ENCODE results near the gene CCDC86. TPM values are rescaled to one million over a fixed set of nuclear protein-coding genes. Genes with fewer than 3 reads are reported as not detected.

Gene CCDC86
- total and polyA plus RNA-seq, 9 of the 15 experiments (the other 6 are each of a cell fraction or from before 2014, with no cell fraction given): 4.6 to 102 (median 25.2) TPM

DNA sequence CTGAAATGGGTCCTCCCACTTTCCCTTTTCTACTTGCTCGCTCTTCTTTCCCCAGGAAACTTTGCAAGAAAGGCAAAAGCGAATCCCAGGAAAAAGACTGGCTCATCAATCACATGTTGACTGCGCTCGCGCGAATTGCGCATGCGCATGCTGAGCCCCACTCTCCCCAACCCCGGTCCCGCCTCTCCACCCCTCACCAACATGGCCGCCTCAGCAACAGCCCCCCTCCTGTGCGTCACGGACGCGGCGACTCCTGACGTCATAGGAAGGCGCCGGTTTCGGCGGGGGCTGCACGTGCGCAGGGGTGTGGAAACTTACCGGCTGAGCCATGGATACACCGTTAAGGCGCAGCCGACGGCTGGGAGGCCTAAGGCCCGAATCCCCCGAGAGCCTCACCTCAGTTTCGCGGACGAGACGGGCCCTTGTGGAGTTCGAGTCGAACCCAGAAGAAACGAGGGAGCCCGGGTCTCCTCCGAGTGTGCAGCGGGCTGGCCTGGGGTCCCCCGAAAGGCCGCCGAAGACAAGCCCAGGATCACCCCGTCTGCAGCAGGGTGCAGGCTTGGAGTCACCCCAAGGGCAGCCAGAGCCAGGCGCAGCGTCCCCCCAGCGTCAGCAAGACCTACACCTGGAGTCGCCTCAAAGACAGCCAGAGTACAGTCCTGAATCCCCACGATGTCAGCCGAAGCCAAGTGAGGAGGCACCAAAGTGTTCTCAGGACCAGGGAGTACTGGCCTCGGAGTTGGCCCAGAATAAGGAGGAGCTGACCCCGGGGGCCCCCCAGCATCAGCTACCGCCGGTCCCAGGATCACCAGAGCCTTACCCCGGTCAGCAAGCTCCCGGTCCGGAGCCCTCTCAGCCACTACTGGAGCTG is at the start of gene CCDC86 (continued):
- TF ChIP-seq, protein P1, sequence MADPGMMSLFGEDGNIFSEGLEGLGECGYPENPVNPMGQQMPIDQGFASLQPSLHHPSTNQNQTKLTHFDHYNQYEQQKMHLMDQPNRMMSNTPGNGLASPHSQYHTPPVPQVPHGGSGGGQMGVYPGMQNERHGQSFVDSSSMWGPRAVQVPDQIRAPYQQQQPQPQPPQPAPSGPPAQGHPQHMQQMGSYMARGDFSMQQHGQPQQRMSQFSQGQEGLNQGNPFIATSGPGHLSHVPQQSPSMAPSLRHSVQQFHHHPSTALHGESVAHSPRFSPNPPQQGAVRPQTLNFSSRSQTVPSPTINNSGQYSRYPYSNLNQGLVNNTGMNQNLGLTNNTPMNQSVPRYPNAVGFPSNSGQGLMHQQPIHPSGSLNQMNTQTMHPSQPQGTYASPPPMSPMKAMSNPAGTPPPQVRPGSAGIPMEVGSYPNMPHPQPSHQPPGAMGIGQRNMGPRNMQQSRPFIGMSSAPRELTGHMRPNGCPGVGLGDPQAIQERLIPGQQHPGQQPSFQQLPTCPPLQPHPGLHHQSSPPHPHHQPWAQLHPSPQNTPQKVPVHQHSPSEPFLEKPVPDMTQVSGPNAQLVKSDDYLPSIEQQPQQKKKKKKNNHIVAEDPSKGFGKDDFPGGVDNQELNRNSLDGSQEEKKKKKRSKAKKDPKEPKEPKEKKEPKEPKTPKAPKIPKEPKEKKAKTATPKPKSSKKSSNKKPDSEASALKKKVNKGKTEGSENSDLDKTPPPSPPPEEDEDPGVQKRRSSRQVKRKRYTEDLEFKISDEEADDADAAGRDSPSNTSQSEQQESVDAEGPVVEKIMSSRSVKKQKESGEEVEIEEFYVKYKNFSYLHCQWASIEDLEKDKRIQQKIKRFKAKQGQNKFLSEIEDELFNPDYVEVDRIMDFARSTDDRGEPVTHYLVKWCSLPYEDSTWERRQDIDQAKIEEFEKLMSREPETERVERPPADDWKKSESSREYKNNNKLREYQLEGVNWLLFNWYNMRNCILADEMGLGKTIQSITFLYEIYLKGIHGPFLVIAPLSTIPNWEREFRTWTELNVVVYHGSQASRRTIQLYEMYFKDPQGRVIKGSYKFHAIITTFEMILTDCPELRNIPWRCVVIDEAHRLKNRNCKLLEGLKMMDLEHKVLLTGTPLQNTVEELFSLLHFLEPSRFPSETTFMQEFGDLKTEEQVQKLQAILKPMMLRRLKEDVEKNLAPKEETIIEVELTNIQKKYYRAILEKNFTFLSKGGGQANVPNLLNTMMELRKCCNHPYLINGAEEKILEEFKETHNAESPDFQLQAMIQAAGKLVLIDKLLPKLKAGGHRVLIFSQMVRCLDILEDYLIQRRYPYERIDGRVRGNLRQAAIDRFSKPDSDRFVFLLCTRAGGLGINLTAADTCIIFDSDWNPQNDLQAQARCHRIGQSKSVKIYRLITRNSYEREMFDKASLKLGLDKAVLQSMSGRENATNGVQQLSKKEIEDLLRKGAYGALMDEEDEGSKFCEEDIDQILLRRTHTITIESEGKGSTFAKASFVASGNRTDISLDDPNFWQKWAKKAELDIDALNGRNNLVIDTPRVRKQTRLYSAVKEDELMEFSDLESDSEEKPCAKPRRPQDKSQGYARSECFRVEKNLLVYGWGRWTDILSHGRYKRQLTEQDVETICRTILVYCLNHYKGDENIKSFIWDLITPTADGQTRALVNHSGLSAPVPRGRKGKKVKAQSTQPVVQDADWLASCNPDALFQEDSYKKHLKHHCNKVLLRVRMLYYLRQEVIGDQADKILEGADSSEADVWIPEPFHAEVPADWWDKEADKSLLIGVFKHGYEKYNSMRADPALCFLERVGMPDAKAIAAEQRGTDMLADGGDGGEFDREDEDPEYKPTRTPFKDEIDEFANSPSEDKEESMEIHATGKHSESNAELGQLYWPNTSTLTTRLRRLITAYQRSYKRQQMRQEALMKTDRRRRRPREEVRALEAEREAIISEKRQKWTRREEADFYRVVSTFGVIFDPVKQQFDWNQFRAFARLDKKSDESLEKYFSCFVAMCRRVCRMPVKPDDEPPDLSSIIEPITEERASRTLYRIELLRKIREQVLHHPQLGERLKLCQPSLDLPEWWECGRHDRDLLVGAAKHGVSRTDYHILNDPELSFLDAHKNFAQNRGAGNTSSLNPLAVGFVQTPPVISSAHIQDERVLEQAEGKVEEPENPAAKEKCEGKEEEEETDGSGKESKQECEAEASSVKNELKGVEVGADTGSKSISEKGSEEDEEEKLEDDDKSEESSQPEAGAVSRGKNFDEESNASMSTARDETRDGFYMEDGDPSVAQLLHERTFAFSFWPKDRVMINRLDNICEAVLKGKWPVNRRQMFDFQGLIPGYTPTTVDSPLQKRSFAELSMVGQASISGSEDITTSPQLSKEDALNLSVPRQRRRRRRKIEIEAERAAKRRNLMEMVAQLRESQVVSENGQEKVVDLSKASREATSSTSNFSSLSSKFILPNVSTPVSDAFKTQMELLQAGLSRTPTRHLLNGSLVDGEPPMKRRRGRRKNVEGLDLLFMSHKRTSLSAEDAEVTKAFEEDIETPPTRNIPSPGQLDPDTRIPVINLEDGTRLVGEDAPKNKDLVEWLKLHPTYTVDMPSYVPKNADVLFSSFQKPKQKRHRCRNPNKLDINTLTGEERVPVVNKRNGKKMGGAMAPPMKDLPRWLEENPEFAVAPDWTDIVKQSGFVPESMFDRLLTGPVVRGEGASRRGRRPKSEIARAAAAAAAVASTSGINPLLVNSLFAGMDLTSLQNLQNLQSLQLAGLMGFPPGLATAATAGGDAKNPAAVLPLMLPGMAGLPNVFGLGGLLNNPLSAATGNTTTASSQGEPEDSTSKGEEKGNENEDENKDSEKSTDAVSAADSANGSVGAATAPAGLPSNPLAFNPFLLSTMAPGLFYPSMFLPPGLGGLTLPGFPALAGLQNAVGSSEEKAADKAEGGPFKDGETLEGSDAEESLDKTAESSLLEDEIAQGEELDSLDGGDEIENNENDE (IDR thresholded peaks at IDR 0.05; ENCODE audit: low read depth, low read length): no peak
- TF ChIP-seq KHSRP (IDR thresholded peaks at IDR 0.05) (peak; percentile 99), ZFP36 (IDR thresholded peaks at IDR 0.05; ENCODE audit: low read depth, low read length, partially characterized antibody) (no peak), CBX3 (IDR thresholded peaks at IDR 0.05; ENCODE audit: borderline replicate concordance in 1 of 2, low read length in 2 of 2) (peak in 1 of 2 experiments; percentile 88; a peak in 1 of 3 replicates), ZC3H8 (IDR thresholded peaks at IDR 0.05) (no peak), ZFX (CRISPR knock-in tag; IDR thresholded peaks at IDR 0.05) (peak; percentile 78), ZSCAN32 (CRISPR knock-in tag; IDR thresholded peaks at IDR 0.05) (no peak), KLF1 (tag; IDR thresholded peaks at IDR 0.05) (no peak)
- TF ChIP-seq, protein P2, sequence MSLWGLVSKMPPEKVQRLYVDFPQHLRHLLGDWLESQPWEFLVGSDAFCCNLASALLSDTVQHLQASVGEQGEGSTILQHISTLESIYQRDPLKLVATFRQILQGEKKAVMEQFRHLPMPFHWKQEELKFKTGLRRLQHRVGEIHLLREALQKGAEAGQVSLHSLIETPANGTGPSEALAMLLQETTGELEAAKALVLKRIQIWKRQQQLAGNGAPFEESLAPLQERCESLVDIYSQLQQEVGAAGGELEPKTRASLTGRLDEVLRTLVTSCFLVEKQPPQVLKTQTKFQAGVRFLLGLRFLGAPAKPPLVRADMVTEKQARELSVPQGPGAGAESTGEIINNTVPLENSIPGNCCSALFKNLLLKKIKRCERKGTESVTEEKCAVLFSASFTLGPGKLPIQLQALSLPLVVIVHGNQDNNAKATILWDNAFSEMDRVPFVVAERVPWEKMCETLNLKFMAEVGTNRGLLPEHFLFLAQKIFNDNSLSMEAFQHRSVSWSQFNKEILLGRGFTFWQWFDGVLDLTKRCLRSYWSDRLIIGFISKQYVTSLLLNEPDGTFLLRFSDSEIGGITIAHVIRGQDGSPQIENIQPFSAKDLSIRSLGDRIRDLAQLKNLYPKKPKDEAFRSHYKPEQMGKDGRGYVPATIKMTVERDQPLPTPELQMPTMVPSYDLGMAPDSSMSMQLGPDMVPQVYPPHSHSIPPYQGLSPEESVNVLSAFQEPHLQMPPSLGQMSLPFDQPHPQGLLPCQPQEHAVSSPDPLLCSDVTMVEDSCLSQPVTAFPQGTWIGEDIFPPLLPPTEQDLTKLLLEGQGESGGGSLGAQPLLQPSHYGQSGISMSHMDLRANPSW (CRISPR knock-in tag; IDR thresholded peaks at IDR 0.05): no peak
- TF ChIP-seq, protein P3, sequence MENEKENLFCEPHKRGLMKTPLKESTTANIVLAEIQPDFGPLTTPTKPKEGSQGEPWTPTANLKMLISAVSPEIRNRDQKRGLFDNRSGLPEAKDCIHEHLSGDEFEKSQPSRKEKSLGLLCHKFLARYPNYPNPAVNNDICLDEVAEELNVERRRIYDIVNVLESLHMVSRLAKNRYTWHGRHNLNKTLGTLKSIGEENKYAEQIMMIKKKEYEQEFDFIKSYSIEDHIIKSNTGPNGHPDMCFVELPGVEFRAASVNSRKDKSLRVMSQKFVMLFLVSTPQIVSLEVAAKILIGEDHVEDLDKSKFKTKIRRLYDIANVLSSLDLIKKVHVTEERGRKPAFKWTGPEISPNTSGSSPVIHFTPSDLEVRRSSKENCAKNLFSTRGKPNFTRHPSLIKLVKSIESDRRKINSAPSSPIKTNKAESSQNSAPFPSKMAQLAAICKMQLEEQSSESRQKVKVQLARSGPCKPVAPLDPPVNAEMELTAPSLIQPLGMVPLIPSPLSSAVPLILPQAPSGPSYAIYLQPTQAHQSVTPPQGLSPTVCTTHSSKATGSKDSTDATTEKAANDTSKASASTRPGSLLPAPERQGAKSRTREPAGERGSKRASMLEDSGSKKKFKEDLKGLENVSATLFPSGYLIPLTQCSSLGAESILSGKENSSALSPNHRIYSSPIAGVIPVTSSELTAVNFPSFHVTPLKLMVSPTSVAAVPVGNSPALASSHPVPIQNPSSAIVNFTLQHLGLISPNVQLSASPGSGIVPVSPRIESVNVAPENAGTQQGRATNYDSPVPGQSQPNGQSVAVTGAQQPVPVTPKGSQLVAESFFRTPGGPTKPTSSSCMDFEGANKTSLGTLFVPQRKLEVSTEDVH (IDR thresholded peaks at IDR 0.05; ENCODE audit: low read depth, partially characterized antibody): peak; percentile 95
